GM23338 (cell line): Measurements from ENCODE around the gene SCOC.

Experiments
- CREB1 ChIP-seq: fragments of 250-450 bp; sonication (Bioruptor Pico); IDR thresholded peaks from 2 replicates; pipeline ENCODE4 v1.5.0; 2020; ENCODE audit warnings: low read depth, mild to moderate bottlenecking, moderate library complexity
- EZH2 ChIP-seq: fragments of 200-600 bp; sonication (generic); IDR thresholded peaks from one replicate; pipeline ENCODE4 v1.8.0; 2017; ENCODE audit warnings: antibody characterized with exemption, mild to moderate bottlenecking, low read depth; ENCODE audit not compliant: unreplicated experiment
- EZH2phosphoT487 ChIP-seq: fragments of 200-600 bp; sonication (generic); IDR thresholded peaks from one replicate; pipeline ENCODE4 v1.8.1; 2018; ENCODE audit warnings: antibody characterized with exemption; ENCODE audit not compliant: unreplicated experiment
- NANOG ChIP-seq: IDR thresholded peaks from 2 replicates; pipeline ENCODE4 v1.6.1; 2016; ENCODE audit warnings: antibody characterized with exemption, borderline replicate concordance
- POLR2AphosphoS5 ChIP-seq: IDR thresholded peaks from 2 replicates; pipeline ENCODE4 v1.6.1; 2016; ENCODE audit warnings: antibody characterized with exemption, low read depth
- TF ChIP-seq, protein P1 (sequence below), 2 experiments: fragments of 200-600 bp in 1 of 2; sonication (generic) in 1 of 2; conservative IDR thresholded peaks; 2 replicates each; pipeline versions ENCODE4 v1.5.1 to v1.6.1; 2016 to 2017; ENCODE audit warnings: antibody characterized with exemption in 2 of 2, low read depth in 2 of 2, mild to moderate bottlenecking in 2 of 2, moderate library complexity in 1 of 2
- TF ChIP-seq, protein P2 (sequence below): IDR thresholded peaks from 2 replicates; pipeline ENCODE4 v1.6.1; 2016; ENCODE audit warnings: antibody characterized with exemption

DNA sequence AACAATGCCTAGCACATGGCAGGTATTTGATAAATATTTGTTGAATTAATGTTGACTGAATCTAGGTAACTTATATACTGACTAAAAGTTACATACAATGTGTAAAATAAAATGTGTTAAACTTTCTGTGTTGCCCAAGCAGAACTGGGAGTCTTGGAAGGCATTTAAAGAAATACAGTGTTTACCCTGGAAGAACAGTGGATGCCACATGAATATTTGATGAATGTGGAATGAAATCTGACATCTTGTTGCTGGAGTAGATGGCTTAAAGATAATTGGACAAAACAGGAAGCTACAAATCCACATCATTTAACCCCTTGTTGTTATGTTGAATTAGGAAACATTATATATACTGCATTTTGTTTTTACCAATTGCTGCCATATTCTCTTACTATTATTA lies 39.9 kb upstream of the SCOC start:
- TF ChIP-seq, protein P1, sequence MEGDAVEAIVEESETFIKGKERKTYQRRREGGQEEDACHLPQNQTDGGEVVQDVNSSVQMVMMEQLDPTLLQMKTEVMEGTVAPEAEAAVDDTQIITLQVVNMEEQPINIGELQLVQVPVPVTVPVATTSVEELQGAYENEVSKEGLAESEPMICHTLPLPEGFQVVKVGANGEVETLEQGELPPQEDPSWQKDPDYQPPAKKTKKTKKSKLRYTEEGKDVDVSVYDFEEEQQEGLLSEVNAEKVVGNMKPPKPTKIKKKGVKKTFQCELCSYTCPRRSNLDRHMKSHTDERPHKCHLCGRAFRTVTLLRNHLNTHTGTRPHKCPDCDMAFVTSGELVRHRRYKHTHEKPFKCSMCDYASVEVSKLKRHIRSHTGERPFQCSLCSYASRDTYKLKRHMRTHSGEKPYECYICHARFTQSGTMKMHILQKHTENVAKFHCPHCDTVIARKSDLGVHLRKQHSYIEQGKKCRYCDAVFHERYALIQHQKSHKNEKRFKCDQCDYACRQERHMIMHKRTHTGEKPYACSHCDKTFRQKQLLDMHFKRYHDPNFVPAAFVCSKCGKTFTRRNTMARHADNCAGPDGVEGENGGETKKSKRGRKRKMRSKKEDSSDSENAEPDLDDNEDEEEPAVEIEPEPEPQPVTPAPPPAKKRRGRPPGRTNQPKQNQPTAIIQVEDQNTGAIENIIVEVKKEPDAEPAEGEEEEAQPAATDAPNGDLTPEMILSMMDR (conservative IDR thresholded peaks at IDR 0.05; ENCODE audit: low read depth in 2 of 2) = no peak
- TF ChIP-seq EZH2phosphoT487 = no peak
- TF ChIP-seq CREB1 (CRISPR knock-in tag) = no peak
- TF ChIP-seq POLR2AphosphoS5 = no peak
- no peak for TF ChIP-seq EZH2
- no peak for TF ChIP-seq NANOG
- TF ChIP-seq, protein P2, sequence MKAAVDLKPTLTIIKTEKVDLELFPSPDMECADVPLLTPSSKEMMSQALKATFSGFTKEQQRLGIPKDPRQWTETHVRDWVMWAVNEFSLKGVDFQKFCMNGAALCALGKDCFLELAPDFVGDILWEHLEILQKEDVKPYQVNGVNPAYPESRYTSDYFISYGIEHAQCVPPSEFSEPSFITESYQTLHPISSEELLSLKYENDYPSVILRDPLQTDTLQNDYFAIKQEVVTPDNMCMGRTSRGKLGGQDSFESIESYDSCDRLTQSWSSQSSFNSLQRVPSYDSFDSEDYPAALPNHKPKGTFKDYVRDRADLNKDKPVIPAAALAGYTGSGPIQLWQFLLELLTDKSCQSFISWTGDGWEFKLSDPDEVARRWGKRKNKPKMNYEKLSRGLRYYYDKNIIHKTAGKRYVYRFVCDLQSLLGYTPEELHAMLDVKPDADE = no peak
